Activated naive CD8-positive, alpha-beta T cell (primary cell): ENCODE measurements around the gene SERPINB6.
"Not testable (repeated sequence)": the region's sequence is repeated elsewhere in the genome, so short reads cannot be mapped to it uniquely, and the experiment has no call there.

ENCODE experiments used
- H3K27ac Mint-ChIP-seq: one replicate; pipeline ENCODE4 v1.8.0; 2021; ENCODE audit warnings: mixed read lengths
- H3K27me3 Mint-ChIP-seq: one replicate; pipeline ENCODE4 v1.8.0; 2021; ENCODE audit warnings: mixed read lengths
- H3K36me3 Mint-ChIP-seq: one replicate; pipeline ENCODE4 v1.8.0; 2021; ENCODE audit warnings: mixed read lengths
- H3K4me1 Mint-ChIP-seq: one replicate; pipeline ENCODE4 v1.8.0; 2021; ENCODE audit warnings: low read depth, mixed read lengths
- H3K4me3 Mint-ChIP-seq: one replicate; pipeline ENCODE4 v1.8.0; 2021; ENCODE audit warnings: mild to moderate bottlenecking, mixed read lengths
- H3K9me3 Mint-ChIP-seq: one replicate; pipeline ENCODE4 v1.8.0; 2021; ENCODE audit warnings: low read depth, mixed read lengths

The SERPINB6 gene

GRCh38 chr6:2931970-2932748 lies 39.2 kb downstream of the SERPINB6 start:
- Mint-ChIP-seq H3K9me3 (no peaks in the 10 kb centered on the region), H3K27me3 (no peaks in the 10 kb centered on the region), H3K4me1 (peaks cover 24% of the 10 kb centered on the region), H3K4me3 (no peak overlapping the region), H3K27ac (peak overlapping the region; percentile 83), H3K36me3 (peaks cover 3% of the 10 kb centered on the region)

- no peak overlapping the region for H3K27ac Mint-ChIP-seq
- no peaks in the 10 kb centered on the region for H3K27me3 Mint-ChIP-seq
- H3K36me3 Mint-ChIP-seq: no peaks in the 10 kb centered on the region
- no peak overlapping the region for H3K4me3 Mint-ChIP-seq
- no peaks in the 10 kb centered on the region for H3K9me3 Mint-ChIP-seq
- H3K4me1 Mint-ChIP-seq: peaks cover 13% of the 10 kb centered on the region
Observed at GRCh38 chr6:2931055-2931454, 40.3 kb downstream of the SERPINB6 start.

GRCh38 chr6:2927931-2928330 lies 43.4 kb downstream of the SERPINB6 start:
- not testable (repeated sequence) for H3K27ac Mint-ChIP-seq, H3K4me3 Mint-ChIP-seq, H3K4me1 Mint-ChIP-seq, H3K9me3 Mint-ChIP-seq, H3K36me3 Mint-ChIP-seq, H3K27me3 Mint-ChIP-seq

GRCh38 chr6:2925842-2926747 lies 45.3 kb downstream of the SERPINB6 start:
- not testable (repeated sequence) for H3K27ac Mint-ChIP-seq, H3K36me3 Mint-ChIP-seq, H3K27me3 Mint-ChIP-seq, H3K4me3 Mint-ChIP-seq, H3K9me3 Mint-ChIP-seq, H3K4me1 Mint-ChIP-seq

GRCh38 chr6:2921520-2922115 lies 49.7 kb downstream of the SERPINB6 start:
- H3K36me3 Mint-ChIP-seq: no peaks in the 10 kb centered on the region
- H3K27ac Mint-ChIP-seq: no peak overlapping the region
- H3K4me3 Mint-ChIP-seq: no peak overlapping the region
- H3K27me3 Mint-ChIP-seq: no peaks in the 10 kb centered on the region
- H3K4me1 Mint-ChIP-seq: peaks cover 9% of the 10 kb centered on the region
- H3K9me3 Mint-ChIP-seq: peaks cover 5% of the 10 kb centered on the region

- H3K27me3 Mint-ChIP-seq: no peaks in the 10 kb centered on the region
Observed at GRCh38 chr6:2920671-2921112, 50.7 kb downstream of the SERPINB6 start.

GRCh38 chr6:2919886-2920285 lies 51.5 kb downstream of the SERPINB6 start:
- no peaks in the 10 kb centered on the region for H3K36me3 Mint-ChIP-seq
- no peak overlapping the region for H3K4me3 Mint-ChIP-seq
- peaks cover 5% of the 10 kb centered on the region for H3K9me3 Mint-ChIP-seq
- no peaks in the 10 kb centered on the region for H3K27me3 Mint-ChIP-seq
- H3K4me1 Mint-ChIP-seq: peaks cover 9% of the 10 kb centered on the region
- peak overlapping the region; percentile 42 for H3K27ac Mint-ChIP-seq

More at GRCh38 chr6:2920671-2921112, 50.7 kb downstream of the SERPINB6 start:
- no peak overlapping the region for H3K4me3 Mint-ChIP-seq
- no peaks in the 10 kb centered on the region for H3K36me3 Mint-ChIP-seq
- H3K4me1 Mint-ChIP-seq: peaks cover 9% of the 10 kb centered on the region
- H3K27ac Mint-ChIP-seq: no peak overlapping the region
- peaks cover 5% of the 10 kb centered on the region for H3K9me3 Mint-ChIP-seq

- Mint-ChIP-seq H3K27ac (peak overlapping the region; percentile 42), H3K9me3 (peaks cover 5% of the 10 kb centered on the region), H3K36me3 (no peaks in the 10 kb centered on the region), H3K27me3 (no peaks in the 10 kb centered on the region), H3K4me3 (no peak overlapping the region), H3K4me1 (peaks cover 9% of the 10 kb centered on the region)
Observed at GRCh38 chr6:2919401-2919800, 52.0 kb downstream of the SERPINB6 start.

GRCh38 chr6:2918936-2919335 lies 52.4 kb downstream of the SERPINB6 start:
- H3K4me3 Mint-ChIP-seq: no peak overlapping the region
- no peaks in the 10 kb centered on the region for H3K36me3 Mint-ChIP-seq
- no peaks in the 10 kb centered on the region for H3K27me3 Mint-ChIP-seq
- no peak overlapping the region for H3K27ac Mint-ChIP-seq
- H3K4me1 Mint-ChIP-seq: peaks cover 9% of the 10 kb centered on the region
- H3K9me3 Mint-ChIP-seq: peaks cover 5% of the 10 kb centered on the region

GRCh38 chr6:2917801-2918445 lies 53.4 kb downstream of the SERPINB6 start:
- peaks cover 5% of the 10 kb centered on the region for H3K9me3 Mint-ChIP-seq
- no peaks in the 10 kb centered on the region for H3K36me3 Mint-ChIP-seq
- H3K4me3 Mint-ChIP-seq: no peak overlapping the region
- no peak overlapping the region for H3K27ac Mint-ChIP-seq
- H3K4me1 Mint-ChIP-seq: peaks cover 9% of the 10 kb centered on the region
- no peaks in the 10 kb centered on the region for H3K27me3 Mint-ChIP-seq

GRCh38 chr6:2917065-2917464 lies 54.3 kb downstream of the SERPINB6 start:
- H3K4me3 Mint-ChIP-seq: no peak overlapping the region

GRCh38 chr6:2916158-2916925 lies 55.0 kb downstream of the SERPINB6 start:
- Mint-ChIP-seq H3K36me3 (no peaks in the 10 kb centered on the region), H3K9me3 (peaks cover 5% of the 10 kb centered on the region), H3K27ac (no peak overlapping the region), H3K4me1 (peaks cover 16% of the 10 kb centered on the region), H3K27me3 (no peaks in the 10 kb centered on the region), H3K4me3 (no peak overlapping the region)

More at GRCh38 chr6:2917065-2917464, 54.3 kb downstream of the SERPINB6 start:
- peaks cover 11% of the 10 kb centered on the region for H3K4me1 Mint-ChIP-seq
- H3K9me3 Mint-ChIP-seq: peaks cover 5% of the 10 kb centered on the region
- no peak overlapping the region for H3K27ac Mint-ChIP-seq
- H3K27me3 Mint-ChIP-seq: no peaks in the 10 kb centered on the region
- H3K36me3 Mint-ChIP-seq: no peaks in the 10 kb centered on the region

- H3K27me3 Mint-ChIP-seq: no peaks in the 10 kb centered on the region
- H3K9me3 Mint-ChIP-seq: peaks cover 5% of the 10 kb centered on the region
- H3K4me1 Mint-ChIP-seq: peaks cover 23% of the 10 kb centered on the region
- no peaks in the 10 kb centered on the region for H3K36me3 Mint-ChIP-seq
- no peak overlapping the region for H3K27ac Mint-ChIP-seq
- no peak overlapping the region for H3K4me3 Mint-ChIP-seq
Observed at GRCh38 chr6:2915150-2915549, 56.2 kb downstream of the SERPINB6 start.

- peaks cover 26% of the 10 kb centered on the region for H3K4me1 Mint-ChIP-seq
- no peaks in the 10 kb centered on the region for H3K27me3 Mint-ChIP-seq
- H3K36me3 Mint-ChIP-seq: no peaks in the 10 kb centered on the region
- H3K27ac Mint-ChIP-seq: no peak overlapping the region
- no peak overlapping the region for H3K4me3 Mint-ChIP-seq
- peaks cover 3% of the 10 kb centered on the region for H3K9me3 Mint-ChIP-seq
Observed at GRCh38 chr6:2914318-2914660, 57.1 kb downstream of the SERPINB6 start.
